Lung (tissue), 12 donors: ENCODE results near the gene ARHGAP15. TPM values are rescaled to one million over a fixed set of nuclear protein-coding genes. Genes with fewer than 3 reads are reported as not detected.
A peak's percentile ranks its signal among the peaks of the same experiment; 100 is the strongest.

Experiments
- ATAC-seq: fragments of 200-7000 bp; cut with Tn5 transposase; one replicate; pipeline ENCODE4 v1.9.1; 2020; ENCODE audit warnings: moderate number of reproducible peaks; ENCODE audit not compliant: insufficient read depth, low FRiP score
- DNase-seq, 3 donors: peaks; one replicate each; pipeline ENCODE4 v3.0.0-alpha.2; 2013 to 2017
- H3K27ac ChIP-seq, 2 donors: one replicate each; pipeline ENCODE4 v1.5.1; 2013; ENCODE audit warnings: mild to moderate bottlenecking in 2 of 2, moderate library complexity in 2 of 2, control low read depth in 1 of 2, inconsistent platforms in 1 of 2, low read depth in 1 of 2, low read length in 1 of 2
- H3K27me3 ChIP-seq, 3 donors: one replicate each; pipeline ENCODE4 v1.5.1; 2013; ENCODE audit warnings: low read length in 2 of 3; ENCODE audit not compliant: control insufficient read depth in 3 of 3, insufficient read depth in 3 of 3
- H3K36me3 ChIP-seq, 4 donors: one replicate each; pipeline ENCODE4 v1.5.1; 2013; ENCODE audit warnings: low read length in 4 of 4, mild to moderate bottlenecking in 1 of 4, moderate library complexity in 1 of 4; ENCODE audit not compliant: control insufficient read depth in 4 of 4, insufficient read depth in 4 of 4
- H3K4me1 ChIP-seq, 5 donors: one replicate each; pipeline ENCODE4 v1.5.1; 2013; ENCODE audit warnings: low read length in 5 of 5, mild to moderate bottlenecking in 2 of 5, moderate library complexity in 1 of 5; ENCODE audit not compliant: control insufficient read depth in 5 of 5, insufficient read depth in 5 of 5
- H3K4me3 ChIP-seq: one replicate; pipeline ENCODE4 v1.5.1; 2013; ENCODE audit warnings: mild to moderate bottlenecking, control low read depth, moderate library complexity
- H3K9ac ChIP-seq, 2 donors: one replicate each; pipeline ENCODE4 v1.5.1; 2013; ENCODE audit warnings: low read length in 2 of 2, control low read depth in 1 of 2; ENCODE audit not compliant: insufficient read depth in 1 of 2
- H3K9me3 ChIP-seq, 4 donors: one replicate each; pipeline ENCODE4 v1.5.1; 2013; ENCODE audit warnings: low read length in 3 of 4, mild to moderate bottlenecking in 1 of 4, moderate library complexity in 1 of 4; ENCODE audit not compliant: control insufficient read depth in 4 of 4, insufficient read depth in 3 of 4
- CTCF ChIP-seq: IDR thresholded peaks from 2 replicates; pipeline ENCODE4 v1.5.1; 2012; ENCODE audit warnings: mild to moderate bottlenecking; ENCODE audit errors: control extremely low read depth, extremely low read depth
- WGBS, 2 donors: extraction: QIAGEN DNeasy Blood & Tissue Kit; methylation state at CpG; one replicate each; pipeline ENCODE4 v1.1.7; 2013; 5-methylcytosine and 5-hydroxymethylcytosine counted together
- polyA plus RNA-seq, 2 donors: library from polyadenylated mRNA; stranded (reverse); fragments of 200-250 nt; gene quantifications; one replicate each; pipeline ENCODE4 v1.2.1, GENCODE V29; 2013
- total RNA-seq, 2 donors: library from RNA; depleted of rRNA in 1 of 2; stranded (reverse); fragments of >200 nt in 1 of 2; gene quantifications; one replicate each; pipeline ENCODE4 v1.2.1, GENCODE V29; 2014 to 2021
- donor health status: control.
- donor health status: control.
- donor health status: Bipolar disorder and iron deficiency.
- donor health status: healthy.
- donor health status: DM: yes; HTN: yes; CAD: no.

The ARHGAP15 gene
- total and polyA plus RNA-seq, 4 donors, result 5.9 to 74.3 (median 13.2) TPM

GRCh38 chr2:143558665-143559064, 429.4 kb downstream of the ARHGAP15 start:
- H3K27me3 ChIP-seq, result no peaks in the 10 kb centered on the region
- 44 to 74% methylated on average over 1 of the region's 1 CpG for WGBS, 2 donors
- H3K9me3 ChIP-seq, result no peaks in the 10 kb centered on the region
- H3K27ac ChIP-seq, result no peak overlapping the region
- DNase-seq (peak in 2 of 3 donors; percentile 85 to 93), ATAC-seq (peak; percentile 34)
- no peak for TF ChIP-seq CTCF
- H3K36me3 ChIP-seq, result no peaks in the 10 kb centered on the region
- H3K4me3 ChIP-seq, result no peak overlapping the region
- peaks cover 0 to 21% (median 2%) of the 10 kb centered on the region in 5 donors for H3K4me1 ChIP-seq
- peak overlapping the region in 1 of 2 donors; percentile 67 for H3K9ac ChIP-seq

- no peak overlapping the region for H3K27ac ChIP-seq
- H3K4me1 ChIP-seq, result peaks cover 0 to 21% (median 2%) of the 10 kb centered on the region in 5 donors
- no peak overlapping the region for H3K4me3 ChIP-seq
- ATAC-seq (no peak), DNase-seq (peak; percentile 19 to 89 (median 84))
- H3K9ac ChIP-seq, result peak overlapping the region in 1 of 2 donors; percentile 67
- no peak for TF ChIP-seq CTCF
- 62 to 75% methylated on average over 2 of the region's 2 CpGs for WGBS, 2 donors
- H3K9me3 ChIP-seq, result no peaks in the 10 kb centered on the region
- H3K36me3 ChIP-seq, result no peaks in the 10 kb centered on the region
- H3K27me3 ChIP-seq, result no peaks in the 10 kb centered on the region
Observed at GRCh38 chr2:143559147-143559546, 429.9 kb downstream of the ARHGAP15 start.

- WGBS, 2 donors, result 96 to 97% methylated on average over 7 of the region's 7 CpGs
- H3K27ac ChIP-seq, result no peak overlapping the region
- no peak overlapping the region for H3K9ac ChIP-seq
- no peaks in the 10 kb centered on the region for H3K9me3 ChIP-seq
- no peak for ATAC-seq
- no peak overlapping the region for H3K4me3 ChIP-seq
- no peak for DNase-seq
- H3K27me3 ChIP-seq, result no peaks in the 10 kb centered on the region
- no peaks in the 10 kb centered on the region for H3K36me3 ChIP-seq
- H3K4me1 ChIP-seq, result peaks cover 0 to 18% (median 2%) of the 10 kb centered on the region in 5 donors
- no peak for TF ChIP-seq CTCF
Observed at GRCh38 chr2:143560724-143561123, 431.5 kb downstream of the ARHGAP15 start.

GRCh38 chr2:143564419-143564818, 435.2 kb downstream of the ARHGAP15 start:
- Histone ChIP-seq H3K36me3 (no peaks in the 10 kb centered on the region), H3K9ac (no peak overlapping the region), H3K4me1 (peaks cover 0 to 5% (median 0%) of the 10 kb centered on the region in 5 donors), H3K27ac (no peak overlapping the region), H3K9me3 (no peaks in the 10 kb centered on the region), H3K27me3 (no peaks in the 10 kb centered on the region), H3K4me3 (no peak overlapping the region)
- 98 to 99% methylated on average over 2 of the region's 2 CpGs for WGBS, 2 donors
- DNase-seq (no peak), ATAC-seq (no peak)
- TF ChIP-seq CTCF, result no peak
